ENCODE results near the gene TRNAU1AP.

GRCh38 chr1:28560886-28561285 is 8.0 kb downstream of the TRNAU1AP start:
- no peak for TF ChIP-seq EZH2phosphoT487 (IDR thresholded peaks at IDR 0.05; ENCODE audit: borderline replicate concordance)
- no peak for TF ChIP-seq CTCF (conservative IDR thresholded peaks at IDR 0.05; ENCODE audit: low read length)
